ENCODE measurements around the gene DNAJC22.
"Not testable (repeated sequence)": the region's sequence is repeated elsewhere in the genome, so short reads cannot be mapped to it uniquely, and the experiment has no call there.

DNA sequence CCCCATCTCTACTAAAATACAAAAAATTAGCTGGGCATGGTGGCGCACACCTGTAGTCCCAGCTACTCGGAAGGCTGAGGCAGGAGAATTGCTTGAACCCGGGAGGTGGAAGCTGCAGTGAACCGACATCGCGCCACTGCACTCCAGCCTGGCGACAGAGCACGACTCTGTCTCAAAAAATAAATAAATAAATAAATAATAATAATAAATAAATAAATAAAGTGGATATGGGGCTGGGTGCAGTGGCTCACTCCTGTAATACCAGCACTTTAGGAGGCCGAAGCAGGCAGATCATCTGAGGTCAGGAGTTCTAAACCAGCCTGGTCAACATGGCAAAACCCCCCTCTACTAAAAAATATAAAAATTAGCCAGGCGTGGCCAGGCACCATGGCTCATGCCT is 29.6 kb upstream of the DNAJC22 start:
- TF ChIP-seq, protein P1, sequence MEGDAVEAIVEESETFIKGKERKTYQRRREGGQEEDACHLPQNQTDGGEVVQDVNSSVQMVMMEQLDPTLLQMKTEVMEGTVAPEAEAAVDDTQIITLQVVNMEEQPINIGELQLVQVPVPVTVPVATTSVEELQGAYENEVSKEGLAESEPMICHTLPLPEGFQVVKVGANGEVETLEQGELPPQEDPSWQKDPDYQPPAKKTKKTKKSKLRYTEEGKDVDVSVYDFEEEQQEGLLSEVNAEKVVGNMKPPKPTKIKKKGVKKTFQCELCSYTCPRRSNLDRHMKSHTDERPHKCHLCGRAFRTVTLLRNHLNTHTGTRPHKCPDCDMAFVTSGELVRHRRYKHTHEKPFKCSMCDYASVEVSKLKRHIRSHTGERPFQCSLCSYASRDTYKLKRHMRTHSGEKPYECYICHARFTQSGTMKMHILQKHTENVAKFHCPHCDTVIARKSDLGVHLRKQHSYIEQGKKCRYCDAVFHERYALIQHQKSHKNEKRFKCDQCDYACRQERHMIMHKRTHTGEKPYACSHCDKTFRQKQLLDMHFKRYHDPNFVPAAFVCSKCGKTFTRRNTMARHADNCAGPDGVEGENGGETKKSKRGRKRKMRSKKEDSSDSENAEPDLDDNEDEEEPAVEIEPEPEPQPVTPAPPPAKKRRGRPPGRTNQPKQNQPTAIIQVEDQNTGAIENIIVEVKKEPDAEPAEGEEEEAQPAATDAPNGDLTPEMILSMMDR (IDR thresholded peaks at IDR 0.05), result not testable (repeated sequence)
- TF ChIP-seq EP300, POLR2AphosphoS5, POLR2A (IDR thresholded peaks at IDR 0.05): not testable (repeated sequence)
